A549 (cell line): Measurements from ENCODE around the gene PPARA. TPM values are rescaled to one million over a fixed set of nuclear protein-coding genes. Genes with fewer than 3 reads are reported as not detected.
A peak's percentile ranks its signal among the peaks of the same experiment; 100 is the strongest.

Source experiments
- ATAC-seq, 2 experiments: fragments of 200-7000 bp in 1 of 2; fragments of >200 bp in 1 of 2; cut with Nextera tagmentation in 1 of 2; cut with Tn5 transposase in 1 of 2; 3 replicates each; pipeline versions ENCODE4 v1.8.0 to v1.9.1; 2018 to 2020; ENCODE audit warnings: mild to moderate bottlenecking in 1 of 2, moderate library complexity in 1 of 2
- CTCF ChIA-PET: fragments of 300-600 bp; sonication (Branson Sonifier 250); formaldehyde crosslinking; extraction: SDS; loops from one replicate; lab custom pipeline; 2021; ENCODE audit warnings: antibody characterized with exemption, inconsistent platforms; lab: Yijun Ruan, JAX
- POLR2A ChIA-PET: fragments of 350-600 bp; formaldehyde crosslinking; extraction: SDS; loops from one replicate; lab custom pipeline; 2021; ENCODE audit warnings: antibody characterized with exemption, inconsistent platforms; lab: Yijun Ruan, JAX
- DNase-seq, 2 experiments: peaks; one replicate each; pipeline versions ENCODE4 v3.0.0 to v3.0.0-alpha.2; 2011 to 2016; ENCODE audit warnings: low read depth in 1 of 2, low spot score in 1 of 2
- FAIRE-seq: peaks from 2 replicates; lab custom pipeline; 2011; peaks lifted over from hg19 to GRCh38; lab: Jason Lieb, UNC
- H3K27ac ChIP-seq, 2 experiments: fragments of >200 bp; sonication (Bioruptor Twin); formaldehyde crosslinking; 3 replicates each; pipeline ENCODE4 v1.5.1; 2016 to 2017
- H3K4me1 ChIP-seq: fragments of >200 bp; sonication (Bioruptor Twin); formaldehyde crosslinking; 3 replicates; pipeline ENCODE4 v1.6.1; 2016
- H3K4me2 ChIP-seq: fragments of >200 bp; sonication (Bioruptor Twin); formaldehyde crosslinking; 3 replicates; pipeline ENCODE4 v1.6.1; 2016
- H3K4me3 ChIP-seq: fragments of >200 bp; sonication (Bioruptor Twin); formaldehyde crosslinking; 3 replicates; pipeline ENCODE4 v1.5.1; 2016
- H3K9me3 ChIP-seq: fragments of >200 bp; sonication (Bioruptor Twin); formaldehyde crosslinking; 3 replicates; pipeline ENCODE4 v1.6.1; 2016
- BHLHE40 ChIP-seq: IDR thresholded peaks from 2 replicates; pipeline ENCODE4 v1.6.1; 2012; ENCODE audit warnings: low read depth, low read length, inconsistent platforms
- CBX8 ChIP-seq: fragments of 200-600 bp; sonication (generic); IDR thresholded peaks from 2 replicates; pipeline ENCODE4 v1.6.1; 2016
- CEBPB ChIP-seq, 2 experiments: fragments of >200 bp in 1 of 2; sonication (Bioruptor Twin) in 1 of 2; formaldehyde crosslinking in 1 of 2; IDR thresholded peaks; 2 replicates each; pipeline ENCODE4 v1.6.1; 2012 to 2016
- CHD2 ChIP-seq: fragments of 150-350 bp; IDR thresholded peaks from 2 replicates; pipeline ENCODE4 v1.6.1; 2014; ENCODE audit warnings: low read length; ENCODE audit not compliant: partially characterized antibody
- EHMT2 ChIP-seq: fragments of 200-600 bp; sonication (generic); IDR thresholded peaks from 2 replicates; pipeline ENCODE4 v1.6.1; 2016; ENCODE audit warnings: antibody characterized with exemption, low read depth, mild to moderate bottlenecking, moderate library complexity
- ESRRA ChIP-seq: fragments of 150-350 bp; IDR thresholded peaks from 2 replicates; pipeline ENCODE4 v1.6.1; 2014; ENCODE audit warnings: mild to moderate bottlenecking, low read length, borderline replicate concordance
- FOSB ChIP-seq: fragments of 250-450 bp; sonication (Bioruptor Pico); IDR thresholded peaks from 2 replicates; pipeline ENCODE4 v1.5.0; 2020; ENCODE audit warnings: mild to moderate bottlenecking, moderate library complexity
- HOXB13 ChIP-seq: fragments of 250-450 bp; sonication (Bioruptor Pico); IDR thresholded peaks from 2 replicates; pipeline ENCODE4 v1.5.0; 2020; ENCODE audit warnings: low read depth, mild to moderate bottlenecking, moderate library complexity
- JUNB ChIP-seq: fragments of >200 bp; sonication (Bioruptor Twin); formaldehyde crosslinking; IDR thresholded peaks from 2 replicates; pipeline ENCODE4 v1.6.1; 2016
- KDM1A ChIP-seq: fragments of 200-600 bp; sonication (generic); IDR thresholded peaks from 2 replicates; pipeline ENCODE4 v1.6.1; 2016; ENCODE audit warnings: low read depth, mild to moderate bottlenecking
- KDM5A ChIP-seq: fragments of 200-600 bp; sonication (generic); IDR thresholded peaks from 2 replicates; pipeline ENCODE4 v1.6.1; 2016; ENCODE audit warnings: antibody characterized with exemption, mild to moderate bottlenecking
- MAZ ChIP-seq: fragments of 150-350 bp; IDR thresholded peaks from 2 replicates; pipeline ENCODE4 v1.6.1; 2014; ENCODE audit warnings: antibody characterized with exemption, low read depth, low read length, borderline replicate concordance
- MYC ChIP-seq: IDR thresholded peaks from 2 replicates; pipeline ENCODE4 v1.6.1; 2012; ENCODE audit warnings: mild to moderate bottlenecking, inconsistent platforms, low read length, improper control_type of control experiment, borderline replicate concordance
- NFE2L2 ChIP-seq: fragments of 150-350 bp; conservative IDR thresholded peaks from 2 replicates; pipeline ENCODE4 v1.6.1; 2014; ENCODE audit warnings: low read length
- NR3C1 ChIP-seq: fragments of >200 bp; sonication (Bioruptor Twin); formaldehyde crosslinking; IDR thresholded peaks from 3 replicates; pipeline ENCODE4 v1.6.1; 2017
- PHF8 ChIP-seq: fragments of 200-600 bp; sonication (generic); IDR thresholded peaks from 2 replicates; pipeline ENCODE4 v1.6.1; 2016; ENCODE audit warnings: low read depth, mild to moderate bottlenecking, antibody characterized with exemption, moderate library complexity, borderline replicate concordance
- POLR2AphosphoS2 ChIP-seq: conservative IDR thresholded peaks from 2 replicates; pipeline ENCODE4 v1.6.1; 2012; ENCODE audit warnings: low read length, improper control_type of control experiment, inconsistent platforms
- RNF2 ChIP-seq: fragments of 200-600 bp; sonication (generic); IDR thresholded peaks from 2 replicates; pipeline ENCODE4 v1.6.1; 2016; ENCODE audit warnings: low read depth, mild to moderate bottlenecking, antibody characterized with exemption, moderate library complexity, borderline replicate concordance
- SREBF2 ChIP-seq: fragments of 450-650 bp; IDR thresholded peaks from 2 replicates; pipeline ENCODE4 v1.6.1; 2014; ENCODE audit warnings: mild to moderate bottlenecking, moderate library complexity
- TFCP2L1 ChIP-seq: fragments of 250-450 bp; sonication (Bioruptor Pico); IDR thresholded peaks from 2 replicates; pipeline ENCODE4 v1.5.0; 2021; ENCODE audit warnings: mild to moderate bottlenecking
- ZFP36 ChIP-seq: fragments of 450-650 bp; IDR thresholded peaks from 2 replicates; pipeline ENCODE4 v1.6.1; 2014; ENCODE audit warnings: borderline replicate concordance; ENCODE audit not compliant: partially characterized antibody
- ZNF302 ChIP-seq: fragments of 250-450 bp; sonication (Bioruptor Pico); IDR thresholded peaks from 2 replicates; pipeline ENCODE4 v1.9.0; 2021; ENCODE audit warnings: inconsistent platforms, mild to moderate bottlenecking, moderate library complexity
- WGBS: methylation state at CpG from one replicate; pipeline ENCODE4 v1.1.6; 2017; ENCODE audit errors: missing lambda C conversion rate; 5-methylcytosine and 5-hydroxymethylcytosine counted together
- polyA plus RNA-seq, 4 experiments: library from polyadenylated mRNA; depleted of rRNA in 3 of 4; stranded (reverse); fragments of >200 nt; fragmentation: RNase III in 1 of 4; extraction: RNeasy Plus Mini Kit Qiagen cat#74134 plus additional on column Dnase treatment in 1 of 4; gene quantifications; 2 replicates in 3 of 4; 3 replicates in 1 of 4; pipeline ENCODE4 v1.2.3, GENCODE V29; 2011 to 2017
- TF ChIP-seq, protein P1 (sequence below): fragments of 150-350 bp; IDR thresholded peaks from 2 replicates; pipeline ENCODE4 v1.6.1; 2014; ENCODE audit warnings: low read depth, mild to moderate bottlenecking, low read length
- TF ChIP-seq, protein P2 (sequence below): IDR thresholded peaks from 2 replicates; pipeline ENCODE4 v1.6.1; 2012; ENCODE audit warnings: low read depth, borderline replicate concordance

Gene PPARA
- polyA plus RNA-seq, 2 of the 4 experiments (the other 2 are of a cell fraction): 2.6 to 2.8 TPM

DNA sequence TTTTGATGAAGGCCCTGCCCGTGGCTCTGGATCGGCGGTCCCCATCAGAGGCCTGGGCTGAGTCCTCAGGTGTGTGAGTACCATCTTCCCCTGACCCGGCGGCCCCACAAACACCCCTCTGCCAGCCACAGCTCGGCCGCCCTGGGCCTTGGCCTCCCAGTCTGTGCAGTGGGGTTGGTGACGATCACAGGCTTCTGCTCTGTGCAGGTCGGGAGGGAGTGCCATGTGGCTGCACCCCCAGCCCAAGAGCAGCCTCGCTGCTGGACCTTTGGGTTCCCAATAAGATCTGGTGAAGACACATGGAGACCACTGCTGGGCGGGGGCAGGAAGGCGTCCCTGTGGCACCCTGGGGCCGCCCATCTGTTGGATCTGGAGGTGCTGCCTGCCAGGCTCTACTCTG is 47.1 kb upstream of the PPARA start:
- ChIA-PET CTCF (no interaction called here), POLR2A (no interaction called here)
- Histone ChIP-seq H3K4me1 (peaks cover 92% of the 10 kb centered on the region), H3K4me3 (no peak overlapping the region), H3K27ac (peak overlapping the region; percentile 93 to 98; a peak in 5 of 6 replicates), H3K4me2 (peak overlapping the region; percentile 81; the same call in 2 of the 3 replicates), H3K9me3 (no peaks in the 10 kb centered on the region)
- no peak for TF ChIP-seq ZNF302 (CRISPR knock-in tag)
- TF ChIP-seq PHF8: no peak
- no peak for TF ChIP-seq TFCP2L1 (CRISPR knock-in tag)
- ATAC-seq: no peak
- no peak for FAIRE-seq
- DNase-seq: no peak
- 100% methylated on average over 1 of the region's 13 CpGs for WGBS

DNA sequence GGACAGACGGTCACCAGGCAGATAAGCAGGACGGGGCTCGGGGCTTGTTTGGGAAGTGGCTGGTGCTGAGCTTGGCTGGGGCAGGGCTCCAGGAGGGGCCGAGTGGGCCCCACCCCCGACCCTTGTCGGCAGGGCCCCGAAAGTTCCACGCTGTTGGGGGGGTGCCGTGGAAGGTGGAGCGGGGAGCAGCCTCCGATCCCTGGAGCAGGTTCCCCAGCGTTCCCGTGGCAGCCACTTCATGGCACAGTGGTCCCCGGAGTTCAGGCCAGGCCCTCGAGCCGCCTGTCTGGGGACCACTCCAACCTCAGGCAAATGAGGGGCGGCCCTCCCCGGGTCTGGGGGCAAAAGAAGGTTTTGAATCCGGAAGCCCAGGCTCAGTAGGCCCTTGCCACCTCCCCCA is 46.7 kb upstream of the PPARA start:
- DNase-seq (no peak), ATAC-seq (no peak), FAIRE-seq (no peak)
- H3K4me2 ChIP-seq: peak overlapping the region; percentile 81
- WGBS: 87% methylated on average over 5 of the region's 19 CpGs
- peaks cover 92% of the 10 kb centered on the region for H3K4me1 ChIP-seq
- H3K9me3 ChIP-seq: no peaks in the 10 kb centered on the region
- ChIA-PET POLR2A (no interaction called here), CTCF (no interaction called here)
- peak overlapping the region; percentile 93 to 98; a peak in 5 of 6 replicates for H3K27ac ChIP-seq
- no peak for TF ChIP-seq ZNF302 (CRISPR knock-in tag)
- no peak for TF ChIP-seq CHD2
- TF ChIP-seq ZFP36: no peak
- TF ChIP-seq MAZ: no peak
- no peak for TF ChIP-seq RNF2
- no peak for TF ChIP-seq NFE2L2
- no peak for TF ChIP-seq PHF8
- TF ChIP-seq CEBPB (IDR thresholded peaks at IDR 0.05): no peak
- TF ChIP-seq FOSB (CRISPR knock-in tag): no peak
- TF ChIP-seq BHLHE40: no peak
- TF ChIP-seq, protein P1, sequence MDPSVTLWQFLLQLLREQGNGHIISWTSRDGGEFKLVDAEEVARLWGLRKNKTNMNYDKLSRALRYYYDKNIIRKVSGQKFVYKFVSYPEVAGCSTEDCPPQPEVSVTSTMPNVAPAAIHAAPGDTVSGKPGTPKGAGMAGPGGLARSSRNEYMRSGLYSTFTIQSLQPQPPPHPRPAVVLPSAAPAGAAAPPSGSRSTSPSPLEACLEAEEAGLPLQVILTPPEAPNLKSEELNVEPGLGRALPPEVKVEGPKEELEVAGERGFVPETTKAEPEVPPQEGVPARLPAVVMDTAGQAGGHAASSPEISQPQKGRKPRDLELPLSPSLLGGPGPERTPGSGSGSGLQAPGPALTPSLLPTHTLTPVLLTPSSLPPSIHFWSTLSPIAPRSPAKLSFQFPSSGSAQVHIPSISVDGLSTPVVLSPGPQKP: no peak
- TF ChIP-seq ESRRA: no peak
- TF ChIP-seq SREBF2: no peak
- TF ChIP-seq NR3C1: no peak
- no peak for TF ChIP-seq MYC
- no peak for TF ChIP-seq EHMT2
- TF ChIP-seq JUNB: no peak
- H3K4me3 ChIP-seq: no peak overlapping the region

DNA sequence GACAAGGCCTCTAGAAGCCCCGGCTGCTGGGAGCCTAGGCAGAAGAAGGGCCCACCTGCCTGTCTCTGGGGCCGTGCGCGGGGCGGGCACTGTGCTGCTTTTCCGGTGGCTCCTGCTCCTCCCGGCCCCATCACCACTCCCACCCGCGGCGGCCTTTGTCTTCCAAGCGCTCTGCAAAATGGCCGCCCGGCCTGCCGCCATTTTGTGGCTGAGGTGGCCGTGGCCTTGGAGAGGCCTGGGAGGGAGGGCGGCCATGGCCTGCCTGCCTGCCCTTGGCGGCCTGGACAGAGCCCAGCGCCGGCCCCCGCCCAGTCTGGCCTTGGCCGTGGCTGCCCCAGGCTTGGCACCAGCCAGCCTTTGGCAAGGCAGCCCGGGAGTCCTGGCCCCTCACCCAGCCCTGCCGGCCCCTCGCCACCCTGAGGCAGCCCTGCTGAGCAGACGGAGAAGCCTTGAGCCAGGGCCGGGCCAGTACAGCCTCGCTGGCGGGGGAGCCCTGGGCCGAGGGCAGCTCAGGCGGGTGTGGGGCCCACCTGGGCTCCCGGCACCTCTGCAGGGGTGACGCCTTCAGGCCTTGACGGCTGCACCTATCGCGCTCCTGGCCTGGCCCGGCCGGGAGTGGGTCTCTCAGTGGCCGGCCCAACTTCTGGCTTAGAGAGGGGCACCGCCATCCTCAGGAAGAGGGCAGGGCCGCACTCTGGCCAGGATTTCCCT is 46.0 kb upstream of the PPARA start:
- POLR2A ChIA-PET: no interaction called here
- peak overlapping the region; percentile 93 to 98 for H3K27ac ChIP-seq
- H3K9me3 ChIP-seq: no peaks in the 10 kb centered on the region
- CTCF ChIA-PET: interaction anchor here (0.7 kb wide), 1 partner anchor 11 kb away, joined by 3 read pairs; no protein-coding TSS in a partner anchor
- no peak for FAIRE-seq
- no peak overlapping the region for H3K4me3 ChIP-seq
- peak overlapping the region; percentile 81 for H3K4me2 ChIP-seq
- peaks cover 92% of the 10 kb centered on the region for H3K4me1 ChIP-seq
- no CpG with 5 or more reads among the region's 40 CpGs for WGBS
- TF ChIP-seq HOXB13 (CRISPR knock-in tag): no peak
- TF ChIP-seq SREBF2: no peak
- TF ChIP-seq, protein P2, sequence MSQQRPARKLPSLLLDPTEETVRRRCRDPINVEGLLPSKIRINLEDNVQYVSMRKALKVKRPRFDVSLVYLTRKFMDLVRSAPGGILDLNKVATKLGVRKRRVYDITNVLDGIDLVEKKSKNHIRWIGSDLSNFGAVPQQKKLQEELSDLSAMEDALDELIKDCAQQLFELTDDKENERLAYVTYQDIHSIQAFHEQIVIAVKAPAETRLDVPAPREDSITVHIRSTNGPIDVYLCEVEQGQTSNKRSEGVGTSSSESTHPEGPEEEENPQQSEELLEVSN: no peak
- no peak for TF ChIP-seq KDM5A
- no peak for TF ChIP-seq MAZ
- TF ChIP-seq CBX8: no peak
- no peak for TF ChIP-seq MYC
- TF ChIP-seq POLR2AphosphoS2: no peak
- no peak for TF ChIP-seq KDM1A
- no peak for TF ChIP-seq JUNB
- TF ChIP-seq, all 56 proteins: peak for 0
- no peak for DNase-seq
- peak in 1 of 2 experiments; percentile 0; a peak in 2 of 6 replicates for ATAC-seq
